ENCODE data around the gene CEP104. TPM values are rescaled to one million over a fixed set of nuclear protein-coding genes. Genes with fewer than 3 reads are reported as not detected.

CEP104 gene
- polyA plus RNA-seq, 1 of the 3 experiments (the other 2 are of a cell fraction): 19.2 TPM

GRCh38 chr1:3905266-3905952, 48.4 kb upstream of the CEP104 start:
- Histone ChIP-seq H3K79me2 (ENCODE audit: insufficient read depth) (no peaks in the 10 kb centered on the region), H3K4me2 (no peak overlapping the region), H3K4me3 (ENCODE audit: low read depth in 2 of 2, low read length in 1 of 2) (no peak overlapping the region), H3F3A (replicated peaks; ENCODE audit: insufficient read depth) (no peaks in the 10 kb centered on the region), H3K27me3 (ENCODE audit: insufficient read depth) (no peaks in the 10 kb centered on the region), H3K36me3 (replicated peaks in 1 of 2; ENCODE audit: control insufficient read depth in 1 of 2, insufficient read depth in 2 of 2, low read length in 1 of 2) (no peaks in the 10 kb centered on the region), H3K27ac (ENCODE audit: low read depth in 2 of 2, low read length in 1 of 2) (no peak overlapping the region), H4K20me1 (ENCODE audit: insufficient read depth) (no peaks in the 10 kb centered on the region), H3K4me1 (ENCODE audit: control insufficient read depth in 1 of 2, insufficient read depth in 2 of 2, low read depth in 1 of 2, low read length in 1 of 2) (peaks cover 0 to 14% of the 10 kb centered on the region in 2 experiments; a peak in 1 of 4 replicates), H3K9ac (no peak overlapping the region), H3K9me2 (no peaks in the 10 kb centered on the region), H2AFZ (ENCODE audit: low read depth) (no peak overlapping the region), H3K9me3 (no peaks in the 10 kb centered on the region)
- TF ChIP-seq FOXJ3 (CRISPR knock-in tag; IDR thresholded peaks at IDR 0.05): no peak
- no peak for TF ChIP-seq SMC3 (IDR thresholded peaks at IDR 0.05; ENCODE audit: low read depth, low read length)
- TF ChIP-seq JUND (IDR thresholded peaks at IDR 0.05): no peak
- TF ChIP-seq FOXM1 (IDR thresholded peaks at IDR 0.05; ENCODE audit: low read depth): no peak
- no peak for TF ChIP-seq MXI1 (IDR thresholded peaks at IDR 0.05; ENCODE audit: low read depth, low read length)
- no peak for TF ChIP-seq NRF1 (IDR thresholded peaks at IDR 0.05; ENCODE audit: low read depth, low read length)
- TF ChIP-seq PBX3 (IDR thresholded peaks at IDR 0.05): no peak
- TF ChIP-seq CHD2 (IDR thresholded peaks at IDR 0.05; ENCODE audit: low read length, partially characterized antibody): no peak
- no peak for TF ChIP-seq POLR2AphosphoS5 (IDR thresholded peaks at IDR 0.05; ENCODE audit: low read depth, low read length)
- no peak for TF ChIP-seq FOSL2 (IDR thresholded peaks at IDR 0.05; ENCODE audit: borderline replicate concordance, low read depth)
- no peak for TF ChIP-seq EZH2phosphoT487 (IDR thresholded peaks at IDR 0.05; ENCODE audit: borderline replicate concordance, low read depth)
- TF ChIP-seq YY1 (IDR thresholded peaks at IDR 0.05; ENCODE audit: low read depth): no peak
- no peak for TF ChIP-seq REST (IDR thresholded peaks at IDR 0.05; ENCODE audit: low read depth, low read length)
- TF ChIP-seq EP300 (IDR thresholded peaks at IDR 0.05; ENCODE audit: borderline replicate concordance in 1 of 2, low read depth in 1 of 2, low read length in 1 of 2): no peak
- TF ChIP-seq IRF3 (IDR thresholded peaks at IDR 0.05; ENCODE audit: low read depth, low read length): no peak
- no peak for TF ChIP-seq GATA2 (CRISPR knock-in tag; IDR thresholded peaks at IDR 0.05)
- no peak for TF ChIP-seq RXRA (IDR thresholded peaks at IDR 0.05; ENCODE audit: borderline replicate concordance, low read depth)
- TF ChIP-seq CTCF (IDR thresholded peaks at IDR 0.05): no peak
- ChIA-PET CTCF (no interaction called here), POLR2A (no interaction called here)
- no peak for DNase-seq
- WGBS (ENCODE audit: low lambda C conversion rate): 79% methylated on average over 14 of the region's 19 CpGs

Measured in SK-N-SH (cell line).